ENCODE results near the gene PKMYT1. TPM values are rescaled to one million over a fixed set of nuclear protein-coding genes. Genes with fewer than 3 reads are reported as not detected.
A peak's percentile ranks its signal among the peaks of the same experiment; 100 is the strongest.
"Not testable (repeated sequence)": the region's sequence is repeated elsewhere in the genome, so short reads cannot be mapped to it uniquely, and the experiment has no call there.

Gene PKMYT1
- total and polyA plus RNA-seq, 4 experiments from 2014 or later: 0.79 TPM; not detected in 3

- ChIA-PET CTCF (ENCODE audit: partially characterized antibody) (interaction anchor here (0.6 to 1.1 kb wide), 2 partner anchors 9 to 54 kb away, joined by 3 to 5 read pairs; no protein-coding TSS in a partner anchor), POLR2A (ENCODE audit: partially characterized antibody) (no interaction called here)
- DNase-seq: no peak
- no peaks in the 10 kb centered on the region for H3K9me3 Mint-ChIP-seq
- H3K4me1 Mint-ChIP-seq: peaks cover 6 to 21% (median 11%) of the 10 kb centered on the region in 4 donors
- H3K27ac ChIP-seq (ENCODE audit: low read depth, low read length): no peak overlapping the region
- H3K27me3 Mint-ChIP-seq: no peaks in the 10 kb centered on the region
- H3K4me3 Mint-ChIP-seq: no peak overlapping the region
- intact Hi-C loops (cut with micrococcal nuclease): no loop called here
- no peak overlapping the region for H3K4me3 ChIP-seq (ENCODE audit: low read length in 2 of 2)
- H3K36me3 Mint-ChIP-seq: peaks cover 5 to 15% of the 10 kb centered on the region in 2 donors
- peaks cover 12% of the 10 kb centered on the region for H3K4me1 ChIP-seq (ENCODE audit: insufficient read depth, low read length)
- H3K9me3 ChIP-seq (ENCODE audit: control insufficient read depth in 1 of 2, low read length in 2 of 2): no peaks in the 10 kb centered on the region
- peaks cover 12% of the 10 kb centered on the region for H3K36me3 ChIP-seq (ENCODE audit: insufficient read depth, low read length)
- peak overlapping the region in 1 of 7 donors; percentile 25 for H3K27ac Mint-ChIP-seq
- H3K27me3 ChIP-seq (ENCODE audit: insufficient read depth, low read length): no peaks in the 10 kb centered on the region
Measured at GRCh38 chr16:2928796-2929195, 51.5 kb downstream of the PKMYT1 start.

- DNase-seq; H3K4me3 ChIP-seq (ENCODE audit: low read length in 2 of 2); H3K4me3 Mint-ChIP-seq; H3K27ac ChIP-seq (ENCODE audit: low read depth, low read length); intact Hi-C loops (cut with micrococcal nuclease); H3K9me3 Mint-ChIP-seq; H3K27me3 Mint-ChIP-seq; H3K9me3 ChIP-seq (ENCODE audit: control insufficient read depth in 1 of 2, low read length in 2 of 2); H3K27me3 ChIP-seq (ENCODE audit: insufficient read depth, low read length): not testable (repeated sequence)
- Histone ChIP-seq H3K36me3 (ENCODE audit: insufficient read depth, low read length) (peaks cover 12% of the 10 kb centered on the region), H3K4me1 (ENCODE audit: insufficient read depth, low read length) (peaks cover 12% of the 10 kb centered on the region)
- Mint-ChIP-seq H3K27ac (peak overlapping the region in 1 of 7 donors; percentile 58), H3K36me3 (peaks cover 8 to 15% of the 10 kb centered on the region in 2 donors), H3K4me1 (peaks cover 7 to 21% (median 11%) of the 10 kb centered on the region in 4 donors)
- ChIA-PET POLR2A (ENCODE audit: partially characterized antibody) (interaction anchor here (3.1 kb wide), 1 partner anchor 45 kb away, joined by 13 read pairs; the partner anchor contains the start of gene FLYWCH2), CTCF (ENCODE audit: partially characterized antibody) (interaction anchor here (1.1 to 2.2 kb wide), 3 partner anchors 11 to 54 kb away, joined by 5 to 22 read pairs (median 6); no protein-coding TSS in a partner anchor)
Measured at GRCh38 chr16:2928151-2928550, 52.1 kb downstream of the PKMYT1 start.

- peak; percentile 85 to 89 (median 87) for DNase-seq
- Histone ChIP-seq H3K9me3 (ENCODE audit: control insufficient read depth in 1 of 2, low read length in 2 of 2) (no peaks in the 10 kb centered on the region), H3K27ac (ENCODE audit: low read depth, low read length) (no peak overlapping the region), H3K4me3 (ENCODE audit: low read length in 2 of 2) (no peak overlapping the region), H3K4me1 (ENCODE audit: insufficient read depth, low read length) (peaks cover 12% of the 10 kb centered on the region), H3K27me3 (ENCODE audit: insufficient read depth, low read length) (no peaks in the 10 kb centered on the region), H3K36me3 (ENCODE audit: insufficient read depth, low read length) (peaks cover 8% of the 10 kb centered on the region)
- CTCF ChIA-PET (ENCODE audit: partially characterized antibody): interaction anchor here (0.5 to 3.2 kb wide), 26 partner anchors 9 to 1290 kb away, joined by 3 to 29 read pairs (median 4); partner anchors contain the start of genes FLYWCH1 and FLYWCH2
- Mint-ChIP-seq H3K9me3 (no peaks in the 10 kb centered on the region), H3K27ac (peak overlapping the region; percentile 0 to 90 (median 53)), H3K4me3 (peak overlapping the region in 5 of 8 donors; percentile 13 to 56 (median 36)), H3K4me1 (peaks cover 7 to 21% (median 15%) of the 10 kb centered on the region in 4 donors), H3K36me3 (peaks cover 12 to 19% of the 10 kb centered on the region in 2 donors), H3K27me3 (no peaks in the 10 kb centered on the region)
- intact Hi-C loops (cut with micrococcal nuclease): loop anchor here (2.0 kb wide), 2 partner anchors 22 to 52 kb away; no protein-coding TSS in a partner anchor
- POLR2A ChIA-PET (ENCODE audit: partially characterized antibody): interaction anchor here (0.9 to 3.1 kb wide), 4 partner anchors 15 to 55 kb away, joined by 3 to 14 read pairs (median 9); partner anchors contain the start of genes FLYWCH1 and FLYWCH2
Measured at GRCh38 chr16:2927010-2927646, 53.1 kb downstream of the PKMYT1 start.

GRCh38 chr16:2926650-2926999 is 53.6 kb downstream of the PKMYT1 start:
- intact Hi-C loops (cut with micrococcal nuclease): loop anchor here (2.0 kb wide), 2 partner anchors 22 to 52 kb away; no protein-coding TSS in a partner anchor
- no peak for DNase-seq
- ChIA-PET POLR2A (ENCODE audit: partially characterized antibody) (interaction anchor here (1.2 to 3.1 kb wide), 3 partner anchors 15 to 43 kb away, joined by 5 to 14 read pairs (median 13); partner anchors contain the start of genes FLYWCH1 and FLYWCH2), CTCF (ENCODE audit: partially characterized antibody) (interaction anchor here (0.8 to 3.2 kb wide), 24 partner anchors 9 to 1290 kb away, joined by 3 to 29 read pairs (median 4); partner anchors contain the start of genes FLYWCH1 and FLYWCH2)
- no peak overlapping the region for H3K27ac ChIP-seq (ENCODE audit: low read depth, low read length)
- Mint-ChIP-seq H3K36me3 (peaks cover 16 to 22% of the 10 kb centered on the region in 2 donors), H3K4me3 (peak overlapping the region in 5 of 8 donors; percentile 13 to 56 (median 36)), H3K9me3 (no peaks in the 10 kb centered on the region), H3K27me3 (no peaks in the 10 kb centered on the region), H3K27ac (peak overlapping the region; percentile 0 to 90 (median 53)), H3K4me1 (peaks cover 7 to 21% (median 17%) of the 10 kb centered on the region in 4 donors)
- H3K27me3 ChIP-seq (ENCODE audit: insufficient read depth, low read length): no peaks in the 10 kb centered on the region
- no peak overlapping the region for H3K4me3 ChIP-seq (ENCODE audit: low read length in 2 of 2)
- H3K9me3 ChIP-seq (ENCODE audit: control insufficient read depth in 1 of 2, low read length in 2 of 2): no peaks in the 10 kb centered on the region
- peaks cover 8% of the 10 kb centered on the region for H3K36me3 ChIP-seq (ENCODE audit: insufficient read depth, low read length)
- peaks cover 12% of the 10 kb centered on the region for H3K4me1 ChIP-seq (ENCODE audit: insufficient read depth, low read length)

GRCh38 chr16:2925951-2926649 is 54.1 kb downstream of the PKMYT1 start:
- Histone ChIP-seq H3K4me1 (ENCODE audit: insufficient read depth, low read length) (peaks cover 12% of the 10 kb centered on the region), H3K4me3 (ENCODE audit: low read length in 2 of 2) (no peak overlapping the region), H3K36me3 (ENCODE audit: insufficient read depth, low read length) (peaks cover 8% of the 10 kb centered on the region), H3K27ac (ENCODE audit: low read depth, low read length) (no peak overlapping the region), H3K27me3 (ENCODE audit: insufficient read depth, low read length) (no peaks in the 10 kb centered on the region), H3K9me3 (ENCODE audit: control insufficient read depth in 1 of 2, low read length in 2 of 2) (no peaks in the 10 kb centered on the region)
- Mint-ChIP-seq H3K4me3 (no peak overlapping the region), H3K4me1 (peaks cover 7 to 21% (median 17%) of the 10 kb centered on the region in 4 donors), H3K27me3 (no peaks in the 10 kb centered on the region), H3K36me3 (peaks cover 16 to 21% of the 10 kb centered on the region in 2 donors), H3K27ac (peak overlapping the region; percentile 0 to 90 (median 63)), H3K9me3 (no peaks in the 10 kb centered on the region)
- intact Hi-C loops (cut with micrococcal nuclease): loop anchor here (2.0 kb wide), 2 partner anchors 21 to 51 kb away; no protein-coding TSS in a partner anchor
- CTCF ChIA-PET (ENCODE audit: partially characterized antibody): interaction anchor here (0.8 to 3.2 kb wide), 21 partner anchors 9 to 125 kb away, joined by 3 to 29 read pairs (median 4); partner anchors contain the start of genes FLYWCH1 and FLYWCH2
- no peak for DNase-seq
- POLR2A ChIA-PET (ENCODE audit: partially characterized antibody): interaction anchor here (1.1 to 3.1 kb wide), 3 partner anchors 14 to 43 kb away, joined by 5 to 14 read pairs (median 13); partner anchors contain the start of genes FLYWCH1 and FLYWCH2

- CTCF ChIA-PET (ENCODE audit: partially characterized antibody): interaction anchor here (1.0 to 3.2 kb wide), 3 partner anchors 14 to 57 kb away, joined by 3 to 29 read pairs (median 4); partner anchors contain the start of gene FLYWCH1
- POLR2A ChIA-PET (ENCODE audit: partially characterized antibody): interaction anchor here (1.1 to 3.1 kb wide), 2 partner anchors 13 to 42 kb away, joined by 5 to 13 read pairs; partner anchors contain the start of genes FLYWCH1 and FLYWCH2
- Mint-ChIP-seq H3K36me3 (peaks cover 16 to 22% of the 10 kb centered on the region in 2 donors), H3K9me3 (no peaks in the 10 kb centered on the region), H3K4me1 (peaks cover 7 to 21% (median 17%) of the 10 kb centered on the region in 4 donors), H3K27ac (no peak overlapping the region), H3K27me3 (no peaks in the 10 kb centered on the region), H3K4me3 (no peak overlapping the region)
- Histone ChIP-seq H3K27ac (ENCODE audit: low read depth, low read length) (no peak overlapping the region), H3K9me3 (ENCODE audit: control insufficient read depth in 1 of 2, low read length in 2 of 2) (no peaks in the 10 kb centered on the region), H3K4me1 (ENCODE audit: insufficient read depth, low read length) (peaks cover 12% of the 10 kb centered on the region), H3K4me3 (ENCODE audit: low read length in 2 of 2) (no peak overlapping the region), H3K27me3 (ENCODE audit: insufficient read depth, low read length) (no peaks in the 10 kb centered on the region), H3K36me3 (ENCODE audit: insufficient read depth, low read length) (peaks cover 6% of the 10 kb centered on the region)
- intact Hi-C loops (cut with micrococcal nuclease): no loop called here
- no peak for DNase-seq
Measured at GRCh38 chr16:2924901-2925755, 55.1 kb downstream of the PKMYT1 start.

All from CD4-positive, alpha-beta memory T cell (primary cell).